Measurements from ENCODE around the gene WDR41.
"Not testable (repeated sequence)": the region's sequence is repeated elsewhere in the genome, so short reads cannot be mapped to it uniquely, and the experiment has no call there.

The WDR41 gene

DNA sequence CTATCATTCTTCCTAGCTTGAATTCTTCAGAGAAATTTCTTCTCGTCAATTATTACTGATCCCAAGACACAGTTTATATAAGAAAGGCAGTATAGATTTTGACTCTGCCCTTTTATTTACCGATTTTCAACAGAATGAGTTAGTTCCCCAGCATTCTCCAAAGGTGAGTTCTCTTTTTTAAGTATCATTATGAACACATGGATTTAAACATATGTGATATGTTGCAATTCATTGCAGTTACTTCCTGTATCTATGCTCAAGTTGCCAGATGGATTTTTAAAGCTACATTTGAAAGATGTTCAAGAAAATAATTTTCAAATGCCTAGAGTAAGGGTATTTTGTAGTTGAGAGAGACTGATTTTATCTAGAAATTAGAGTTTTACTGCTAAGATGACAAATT lies 8.4 kb downstream of the WDR41 start:
- TF ChIP-seq, protein P1, sequence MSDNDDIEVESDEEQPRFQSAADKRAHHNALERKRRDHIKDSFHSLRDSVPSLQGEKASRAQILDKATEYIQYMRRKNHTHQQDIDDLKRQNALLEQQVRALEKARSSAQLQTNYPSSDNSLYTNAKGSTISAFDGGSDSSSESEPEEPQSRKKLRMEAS (IDR thresholded peaks at IDR 0.05; ENCODE audit: low read depth, low read length): no peak
- TF ChIP-seq POLR2A (IDR thresholded peaks at IDR 0.05; ENCODE audit: extremely low read depth, insufficient read length) (no peak), MYC (IDR thresholded peaks at IDR 0.05; ENCODE audit: low read depth, low read length) (no peak)
- TF ChIP-seq, protein P2, sequence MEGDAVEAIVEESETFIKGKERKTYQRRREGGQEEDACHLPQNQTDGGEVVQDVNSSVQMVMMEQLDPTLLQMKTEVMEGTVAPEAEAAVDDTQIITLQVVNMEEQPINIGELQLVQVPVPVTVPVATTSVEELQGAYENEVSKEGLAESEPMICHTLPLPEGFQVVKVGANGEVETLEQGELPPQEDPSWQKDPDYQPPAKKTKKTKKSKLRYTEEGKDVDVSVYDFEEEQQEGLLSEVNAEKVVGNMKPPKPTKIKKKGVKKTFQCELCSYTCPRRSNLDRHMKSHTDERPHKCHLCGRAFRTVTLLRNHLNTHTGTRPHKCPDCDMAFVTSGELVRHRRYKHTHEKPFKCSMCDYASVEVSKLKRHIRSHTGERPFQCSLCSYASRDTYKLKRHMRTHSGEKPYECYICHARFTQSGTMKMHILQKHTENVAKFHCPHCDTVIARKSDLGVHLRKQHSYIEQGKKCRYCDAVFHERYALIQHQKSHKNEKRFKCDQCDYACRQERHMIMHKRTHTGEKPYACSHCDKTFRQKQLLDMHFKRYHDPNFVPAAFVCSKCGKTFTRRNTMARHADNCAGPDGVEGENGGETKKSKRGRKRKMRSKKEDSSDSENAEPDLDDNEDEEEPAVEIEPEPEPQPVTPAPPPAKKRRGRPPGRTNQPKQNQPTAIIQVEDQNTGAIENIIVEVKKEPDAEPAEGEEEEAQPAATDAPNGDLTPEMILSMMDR (IDR thresholded peaks at IDR 0.05; ENCODE audit: low read depth, low read length): no peak
- DNase-seq (ENCODE audit: low read depth): peak; percentile 37
- no peak overlapping the region for H3K4me3 ChIP-seq (ENCODE audit: low read depth, low read length)

GRCh38 chr5:77475041-77475440 lies 17.1 kb downstream of the WDR41 start:
- DNase-seq (ENCODE audit: low read depth); H3K4me3 ChIP-seq (ENCODE audit: low read depth, low read length): not testable (repeated sequence)

DNA sequence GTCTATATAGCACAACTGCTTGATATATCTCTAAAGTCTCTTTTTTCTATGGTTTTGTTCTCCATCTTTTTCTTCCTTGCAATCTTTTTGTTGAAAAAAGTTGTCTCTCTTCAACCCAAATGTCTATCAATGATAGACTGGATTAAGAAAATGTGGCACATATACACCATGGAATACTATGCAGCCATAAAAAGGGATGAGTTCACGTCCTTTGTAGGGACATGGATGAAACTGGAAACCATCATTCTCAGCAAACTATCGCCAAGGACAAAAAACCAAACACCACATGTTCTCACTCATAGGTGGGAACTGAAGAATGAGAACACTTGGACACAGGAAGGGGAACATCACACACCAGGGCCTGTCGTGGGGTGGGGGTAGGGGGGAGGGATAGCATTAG lies 23.2 kb downstream of the WDR41 start:
- DNase-seq (ENCODE audit: low read depth); H3K4me3 ChIP-seq (ENCODE audit: low read depth, low read length): not testable (repeated sequence)

- no peak for DNase-seq (ENCODE audit: low read depth)
- TF ChIP-seq, protein P1 (IDR thresholded peaks at IDR 0.05; ENCODE audit: low read depth, low read length): no peak
- TF ChIP-seq MYC (IDR thresholded peaks at IDR 0.05; ENCODE audit: low read depth, low read length): no peak
- TF ChIP-seq, protein P2 (IDR thresholded peaks at IDR 0.05; ENCODE audit: low read depth, low read length): no peak
- TF ChIP-seq POLR2A (IDR thresholded peaks at IDR 0.05; ENCODE audit: extremely low read depth, insufficient read length): no peak
Observed at GRCh38 chr5:77463905-77464304, 28.2 kb downstream of the WDR41 start.

DNA sequence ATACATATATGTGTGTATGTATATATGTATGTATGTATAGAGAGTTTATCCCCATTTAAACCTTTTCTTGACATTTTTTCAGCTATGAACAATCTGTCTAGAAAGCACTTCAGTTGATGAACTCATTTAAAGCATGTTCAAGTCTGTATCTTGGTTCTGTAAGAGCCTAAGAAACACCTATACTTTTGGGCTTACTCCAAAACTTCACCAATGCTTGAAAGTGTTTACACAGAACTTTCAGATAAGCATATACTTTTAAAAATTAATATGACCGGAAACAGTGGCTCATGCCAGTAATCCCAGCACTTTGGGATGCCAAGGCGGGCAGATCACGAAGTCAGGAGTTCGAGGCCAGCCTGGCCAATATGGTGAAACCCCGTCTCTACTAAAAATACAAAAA lies 30.8 kb downstream of the WDR41 start:
- H3K4me3 ChIP-seq (ENCODE audit: low read depth, low read length): no peak overlapping the region
- no peak for DNase-seq (ENCODE audit: low read depth)
- TF ChIP-seq, protein P1 (IDR thresholded peaks at IDR 0.05; ENCODE audit: low read depth, low read length): no peak
- TF ChIP-seq POLR2A (IDR thresholded peaks at IDR 0.05; ENCODE audit: extremely low read depth, insufficient read length): no peak
- TF ChIP-seq MYC (IDR thresholded peaks at IDR 0.05; ENCODE audit: low read depth, low read length): no peak
- TF ChIP-seq, protein P2 (IDR thresholded peaks at IDR 0.05; ENCODE audit: low read depth, low read length): no peak

More at GRCh38 chr5:77463905-77464304, 28.2 kb downstream of the WDR41 start:
- H3K4me3 ChIP-seq (ENCODE audit: low read depth, low read length): no peak overlapping the region

DNA sequence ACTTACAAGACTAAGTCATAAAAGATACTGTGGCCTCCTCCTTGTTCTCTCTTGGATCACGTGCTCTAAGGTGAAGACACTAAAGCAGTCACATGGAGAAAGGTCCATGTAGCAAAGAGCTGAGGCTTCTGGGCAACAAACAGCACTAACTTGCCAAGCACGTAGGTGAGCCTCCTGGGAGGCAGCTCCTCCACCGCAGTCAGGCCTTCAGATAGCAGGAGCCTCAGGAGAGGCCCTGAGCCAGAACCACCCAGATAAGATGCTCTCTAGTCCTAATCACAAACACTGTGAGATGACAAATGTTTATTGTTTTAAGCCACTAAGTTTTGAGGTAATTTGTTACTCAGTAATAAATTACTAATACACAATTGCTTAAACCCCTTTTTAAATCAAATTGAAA lies 38.0 kb downstream of the WDR41 start:
- TF ChIP-seq, protein P1 (IDR thresholded peaks at IDR 0.05; ENCODE audit: low read depth, low read length): no peak
- TF ChIP-seq MYC (IDR thresholded peaks at IDR 0.05; ENCODE audit: low read depth, low read length) (no peak), POLR2A (IDR thresholded peaks at IDR 0.05; ENCODE audit: extremely low read depth, insufficient read length) (no peak)
- TF ChIP-seq, protein P2 (IDR thresholded peaks at IDR 0.05; ENCODE audit: low read depth, low read length): no peak
- no peak overlapping the region for H3K4me3 ChIP-seq (ENCODE audit: low read depth, low read length)
- no peak for DNase-seq (ENCODE audit: low read depth)

- TF ChIP-seq POLR2A (IDR thresholded peaks at IDR 0.05; ENCODE audit: extremely low read depth, insufficient read length): no peak
- TF ChIP-seq MYC (IDR thresholded peaks at IDR 0.05; ENCODE audit: low read depth, low read length): no peak
- TF ChIP-seq, protein P1 (IDR thresholded peaks at IDR 0.05; ENCODE audit: low read depth, low read length): no peak
- TF ChIP-seq, protein P2 (IDR thresholded peaks at IDR 0.05; ENCODE audit: low read depth, low read length): no peak
- DNase-seq (ENCODE audit: low read depth): no peak
- H3K4me3 ChIP-seq (ENCODE audit: low read depth, low read length): no peak overlapping the region
Observed at GRCh38 chr5:77452351-77452750, 39.8 kb downstream of the WDR41 start.
